Activated T-cell treated with anti-CD3 and anti-CD28 coated beads for 48 hours (primary cell): ENCODE measurements around the gene CD93.

Source experiments
- DNase-seq: peaks from one replicate; pipeline ENCODE4 v3.0.0-alpha.2; 2020; ENCODE audit warnings: low read depth

The CD93 gene

GRCh38 chr20:23082846-23083552 lies 3.1 kb downstream of the CD93 start:
- no peak for DNase-seq

- DNase-seq = no peak
These were observed 4.8 kb downstream of the CD93 start for GRCh38 chr20:23081263-23081819.

- no peak for DNase-seq
These were observed 5.6 kb downstream of the CD93 start for GRCh38 chr20:23080521-23080920.

GRCh38 chr20:23079926-23080325 lies 6.2 kb downstream of the CD93 start:
- DNase-seq = no peak

- no peak for DNase-seq
These were observed 7.1 kb downstream of the CD93 start for GRCh38 chr20:23079016-23079351.

- no peak for DNase-seq
These were observed 7.6 kb downstream of the CD93 start for GRCh38 chr20:23078351-23079015.

- DNase-seq = no peak
These were observed 8.8 kb downstream of the CD93 start for GRCh38 chr20:23077277-23077676.

- DNase-seq = no peak
These were observed 12.1 kb downstream of the CD93 start for GRCh38 chr20:23074052-23074451.

- no peak for DNase-seq
These were observed 13.1 kb downstream of the CD93 start for GRCh38 chr20:23072892-23073586.

GRCh38 chr20:23071996-23072395 lies 14.1 kb downstream of the CD93 start:
- DNase-seq = no peak

- DNase-seq = no peak
These were observed 14.7 kb downstream of the CD93 start for GRCh38 chr20:23071398-23071797.

GRCh38 chr20:23069108-23069507 lies 17.0 kb downstream of the CD93 start:
- no peak for DNase-seq

GRCh38 chr20:23068283-23068682 lies 17.8 kb downstream of the CD93 start:
- no peak for DNase-seq

GRCh38 chr20:23066772-23067171 lies 19.4 kb downstream of the CD93 start:
- DNase-seq = no peak

- DNase-seq = no peak
These were observed 20.6 kb downstream of the CD93 start for GRCh38 chr20:23065266-23066201.

GRCh38 chr20:23063581-23063980 lies 22.5 kb downstream of the CD93 start:
- DNase-seq = no peak

GRCh38 chr20:23063168-23063567 lies 23.0 kb downstream of the CD93 start:
- DNase-seq = no peak

GRCh38 chr20:23062632-23063031 lies 23.5 kb downstream of the CD93 start:
- no peak for DNase-seq

GRCh38 chr20:23061734-23062561 lies 24.2 kb downstream of the CD93 start:
- no peak for DNase-seq

- no peak for DNase-seq
These were observed 24.9 kb downstream of the CD93 start for GRCh38 chr20:23061262-23061661.

GRCh38 chr20:23060629-23061028 lies 25.5 kb downstream of the CD93 start:
- DNase-seq = no peak
